ENCODE results near the gene PDX1. TPM values are rescaled to one million over a fixed set of nuclear protein-coding genes. Genes with fewer than 3 reads are reported as not detected.
A peak's percentile ranks its signal among the peaks of the same experiment; 100 is the strongest.

PDX1 gene
- total RNA-seq, 3 donors from 2014 or later = 0.72 to 1.5 TPM; not detected in 1

DNA sequence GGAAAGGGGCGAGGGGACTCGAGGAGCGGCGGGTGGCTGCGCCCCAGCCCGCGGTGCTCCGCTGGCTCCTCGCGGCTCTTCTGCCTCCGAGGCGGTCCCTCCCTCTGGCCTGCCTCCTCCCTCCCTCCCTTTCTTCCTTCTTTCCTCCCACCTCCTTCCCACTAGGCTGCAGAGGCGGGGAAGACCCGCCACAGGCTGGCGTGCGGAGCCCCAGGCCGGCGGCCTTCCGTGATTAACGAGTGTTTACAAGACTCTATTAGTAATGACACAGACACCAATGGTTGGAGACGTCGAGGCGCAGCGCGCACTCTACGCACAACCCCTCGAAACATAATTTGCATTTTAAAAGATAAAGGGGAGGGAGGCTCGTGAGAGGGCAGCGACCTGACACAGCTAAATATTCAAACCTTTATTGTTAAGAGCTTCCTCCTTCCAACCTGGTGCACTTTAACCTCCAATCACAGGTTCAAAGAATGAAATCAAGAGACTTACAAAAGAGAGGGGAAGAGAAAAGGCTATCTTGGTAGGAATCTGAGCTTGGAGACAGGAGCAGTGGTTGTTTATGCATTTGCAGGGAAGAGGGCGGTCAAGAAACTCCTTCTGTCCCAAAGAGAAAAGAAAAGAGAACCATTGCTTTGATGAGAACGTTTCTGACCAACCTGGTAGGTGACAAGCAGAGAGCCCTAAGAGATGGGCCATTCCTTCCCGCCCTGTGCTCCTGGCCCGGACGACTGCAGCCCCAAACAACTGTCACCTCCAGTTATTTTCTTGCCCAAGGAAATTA is 49.5 kb downstream of the PDX1 start, which contains the start of gene CDX2:
CDX2 (minus strand) TSS at position 234 of the 784 bp plus-strand sequence. CDS start 309 bp downstream, outside the sequence.
- Histone ChIP-seq H3K4me3 (peak within 1 kb of the TSS; percentile 60), H3K36me3 (ENCODE audit: low read depth) (no peaks in the 10 kb centered on the region), H3K9me3 (no peaks in the 10 kb centered on the region), H3K4me1 (ENCODE audit: low read depth) (peaks cover 19% of the 10 kb centered on the region)
- intact Hi-C loops (cut with DNase I, micrococcal nuclease) = no loop called here
- ATAC-seq = peak; percentile 78
- TF ChIP-seq, protein P1, sequence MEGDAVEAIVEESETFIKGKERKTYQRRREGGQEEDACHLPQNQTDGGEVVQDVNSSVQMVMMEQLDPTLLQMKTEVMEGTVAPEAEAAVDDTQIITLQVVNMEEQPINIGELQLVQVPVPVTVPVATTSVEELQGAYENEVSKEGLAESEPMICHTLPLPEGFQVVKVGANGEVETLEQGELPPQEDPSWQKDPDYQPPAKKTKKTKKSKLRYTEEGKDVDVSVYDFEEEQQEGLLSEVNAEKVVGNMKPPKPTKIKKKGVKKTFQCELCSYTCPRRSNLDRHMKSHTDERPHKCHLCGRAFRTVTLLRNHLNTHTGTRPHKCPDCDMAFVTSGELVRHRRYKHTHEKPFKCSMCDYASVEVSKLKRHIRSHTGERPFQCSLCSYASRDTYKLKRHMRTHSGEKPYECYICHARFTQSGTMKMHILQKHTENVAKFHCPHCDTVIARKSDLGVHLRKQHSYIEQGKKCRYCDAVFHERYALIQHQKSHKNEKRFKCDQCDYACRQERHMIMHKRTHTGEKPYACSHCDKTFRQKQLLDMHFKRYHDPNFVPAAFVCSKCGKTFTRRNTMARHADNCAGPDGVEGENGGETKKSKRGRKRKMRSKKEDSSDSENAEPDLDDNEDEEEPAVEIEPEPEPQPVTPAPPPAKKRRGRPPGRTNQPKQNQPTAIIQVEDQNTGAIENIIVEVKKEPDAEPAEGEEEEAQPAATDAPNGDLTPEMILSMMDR (IDR thresholded peaks at IDR 0.05) = no peak
- DNase-seq = peak; percentile 92 to 95 (median 93)

DNA sequence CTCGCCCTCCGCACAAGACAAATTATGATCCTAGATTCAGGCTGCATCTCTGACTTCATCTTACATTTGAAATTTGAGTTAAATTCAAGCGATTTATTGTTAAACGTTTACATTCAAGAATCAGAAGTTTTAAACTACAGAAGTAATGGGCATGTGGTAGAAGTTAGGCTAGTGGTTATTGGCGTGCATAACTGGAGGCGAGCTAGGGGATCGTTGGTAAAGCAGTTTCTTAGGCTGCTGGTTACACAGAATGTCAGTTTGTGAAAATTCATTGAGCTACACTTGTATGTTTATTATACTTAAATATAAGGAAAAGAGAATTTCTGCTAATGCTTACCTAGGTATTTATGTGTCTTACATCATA is 50.0 kb downstream of the PDX1 start:
- intact Hi-C loops (cut with DNase I, micrococcal nuclease) = no loop called here
- no peaks in the 10 kb centered on the region for H3K36me3 ChIP-seq (ENCODE audit: low read depth)
- DNase-seq = no peak
- TF ChIP-seq, protein P1 (IDR thresholded peaks at IDR 0.05) = no peak
- no peaks in the 10 kb centered on the region for H3K9me3 ChIP-seq
- H3K4me3 ChIP-seq = peak overlapping the region; percentile 1
- peaks cover 19% of the 10 kb centered on the region for H3K4me1 ChIP-seq (ENCODE audit: low read depth)
- ATAC-seq = no peak

DNA sequence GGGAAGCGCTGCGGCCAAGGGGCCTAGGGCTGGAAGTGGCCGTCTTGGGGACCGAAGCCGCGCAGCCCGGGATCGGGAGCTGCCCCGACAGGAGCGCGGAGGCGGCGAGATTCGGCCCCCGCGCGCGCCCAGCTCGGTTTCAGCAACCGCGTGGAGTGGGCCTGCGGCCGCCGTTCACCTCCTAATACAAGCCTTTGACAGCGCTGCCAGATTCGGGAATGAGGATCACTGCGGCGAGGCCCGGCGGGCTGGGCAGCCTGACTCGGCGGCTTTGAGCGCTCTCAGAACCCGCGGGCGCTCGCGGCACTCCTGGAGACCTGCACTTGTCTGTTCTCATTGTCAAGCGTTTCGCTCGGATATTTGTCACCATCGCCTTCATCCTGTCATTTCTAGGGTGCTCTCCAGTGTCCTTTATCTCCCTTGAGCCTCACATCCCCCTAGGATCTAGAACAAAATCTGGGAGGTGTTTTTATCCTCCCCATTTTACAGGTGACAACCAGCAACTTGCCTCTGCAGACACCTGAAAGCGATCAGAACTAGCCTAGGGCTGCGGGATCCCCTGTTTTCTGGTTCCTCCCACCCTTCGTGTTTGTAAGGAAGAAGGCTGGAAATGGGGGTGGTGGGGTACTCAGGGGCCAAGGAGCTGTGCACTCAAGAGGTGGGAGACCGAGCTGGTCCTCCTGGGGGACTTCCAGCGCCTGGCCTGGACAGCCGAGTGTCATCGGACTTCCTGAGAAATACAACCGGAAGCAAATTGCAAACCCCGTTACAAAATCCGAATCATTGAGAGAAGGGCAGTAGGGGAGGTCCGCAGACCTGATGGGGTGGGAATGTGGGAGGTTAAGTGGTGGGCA is 50.8 kb downstream of the PDX1 start:
- TF ChIP-seq, protein P1 (IDR thresholded peaks at IDR 0.05) = no peak
- ATAC-seq = no peak
- intact Hi-C loops (cut with DNase I, micrococcal nuclease) = no loop called here
- peak in 2 of 3 donors; percentile 31 to 54 for DNase-seq
- no peaks in the 10 kb centered on the region for H3K36me3 ChIP-seq (ENCODE audit: low read depth)
- H3K9me3 ChIP-seq = no peaks in the 10 kb centered on the region
- H3K4me1 ChIP-seq (ENCODE audit: low read depth) = peaks cover 19% of the 10 kb centered on the region
- no peak overlapping the region for H3K4me3 ChIP-seq

DNA sequence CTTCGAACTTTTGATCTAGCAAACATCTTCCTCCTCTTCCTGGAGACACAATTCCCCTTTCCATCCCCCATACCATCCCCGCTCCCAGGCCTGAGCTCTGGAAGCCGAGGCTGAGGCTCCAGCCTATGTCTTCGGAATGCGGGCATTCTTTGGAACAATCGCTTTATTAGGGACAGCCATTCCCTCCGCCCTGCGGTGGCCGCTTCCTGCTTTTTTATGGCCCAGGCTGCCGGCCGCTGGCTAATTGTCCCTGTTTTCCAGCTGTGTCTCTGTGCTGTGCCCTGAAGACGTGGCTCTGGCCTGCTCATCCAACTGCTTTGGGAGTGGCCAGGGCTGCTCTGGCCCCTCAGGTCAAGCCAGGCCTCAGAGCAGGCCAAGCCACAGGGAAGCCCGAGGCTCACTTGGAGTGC is 51.4 kb downstream of the PDX1 start:
- TF ChIP-seq, protein P1 (IDR thresholded peaks at IDR 0.05) = no peak
- Histone ChIP-seq H3K4me3 (no peak overlapping the region), H3K9me3 (no peaks in the 10 kb centered on the region), H3K36me3 (ENCODE audit: low read depth) (no peaks in the 10 kb centered on the region), H3K4me1 (ENCODE audit: low read depth) (peaks cover 19% of the 10 kb centered on the region)
- intact Hi-C loops (cut with DNase I, micrococcal nuclease) = no loop called here
- DNase-seq = peak; percentile 80 to 86 (median 82)
- peak; percentile 31 for ATAC-seq

DNA sequence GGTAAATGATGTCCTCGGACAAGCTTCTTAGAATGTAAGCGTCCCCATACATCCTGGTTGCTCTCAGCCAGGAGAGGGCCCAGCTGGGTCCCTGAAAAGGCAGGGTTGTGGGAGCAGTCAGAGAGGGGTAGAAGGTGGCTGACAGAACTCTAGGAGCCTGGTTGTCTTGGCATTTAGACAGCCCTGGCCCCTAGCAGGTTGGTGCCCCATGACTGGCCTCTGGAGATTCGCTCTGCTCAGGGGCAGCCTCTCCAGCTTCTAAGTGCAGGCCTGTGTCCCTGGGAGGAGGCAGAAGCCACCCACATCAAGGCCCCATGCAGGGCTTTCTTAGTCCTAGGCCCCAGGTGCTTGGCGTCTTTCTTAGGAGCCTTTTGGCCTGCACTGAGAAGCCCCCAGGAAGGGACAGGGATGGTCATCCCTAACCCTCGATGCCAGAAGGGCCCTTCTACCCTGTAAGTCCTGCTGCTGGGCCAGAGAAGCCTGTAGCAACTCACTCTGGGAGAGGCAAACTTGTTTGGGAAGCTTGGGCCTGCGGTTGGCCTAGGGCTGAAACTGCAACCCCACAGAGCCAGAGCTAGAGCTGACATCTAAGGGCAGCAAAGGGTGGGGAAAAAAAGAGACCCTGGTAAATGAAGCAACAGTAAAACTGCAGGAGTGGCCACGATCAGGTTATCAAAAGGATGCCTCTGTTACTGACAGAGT is 52.1 kb downstream of the PDX1 start:
- H3K36me3 ChIP-seq (ENCODE audit: low read depth) = no peaks in the 10 kb centered on the region
- TF ChIP-seq, protein P1 (IDR thresholded peaks at IDR 0.05) = no peak
- H3K4me3 ChIP-seq = no peak overlapping the region
- intact Hi-C loops (cut with DNase I, micrococcal nuclease) = no loop called here
- no peak for ATAC-seq
- H3K4me1 ChIP-seq (ENCODE audit: low read depth) = peaks cover 19% of the 10 kb centered on the region
- DNase-seq = peak in 1 of 3 donors; percentile 51
- no peaks in the 10 kb centered on the region for H3K9me3 ChIP-seq
